Astrocyte (in vitro differentiated cells and primary cell): ENCODE results near the gene FAM110C.
"Not testable (repeated sequence)": the region's sequence is repeated elsewhere in the genome, so short reads cannot be mapped to it uniquely, and the experiment has no call there.

Source experiments
- CTCF ChIP-seq: IDR thresholded peaks from 2 replicates; pipeline ENCODE4 v1.5.1; 2011; ENCODE audit warnings: low read depth, mild to moderate bottlenecking, inconsistent platforms, low read length, moderate library complexity; ENCODE audit not compliant: insufficient read depth
- EZH2 ChIP-seq: IDR thresholded peaks from 2 replicates; pipeline ENCODE4 v1.6.1; 2012; ENCODE audit warnings: mild to moderate bottlenecking, low read length, inconsistent platforms; ENCODE audit not compliant: insufficient read depth

DNA sequence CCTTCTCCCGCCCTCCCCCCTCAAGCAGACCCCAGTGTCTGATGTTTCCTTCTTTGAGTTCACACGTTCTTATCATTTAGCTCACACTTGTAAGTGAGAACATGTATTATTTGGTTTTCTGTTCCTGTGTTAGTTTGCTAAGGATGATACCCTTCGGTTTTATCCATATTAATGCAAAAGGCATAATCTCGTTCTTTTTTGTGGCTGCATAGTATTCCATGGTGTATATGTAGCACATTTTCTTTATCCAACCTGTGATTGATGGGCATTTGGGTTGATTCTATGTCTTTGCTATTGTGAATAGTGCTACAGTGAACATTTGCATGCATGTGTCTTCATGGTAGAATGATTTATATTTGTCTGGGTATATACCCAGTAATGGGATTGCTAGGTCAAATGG is 24.1 kb downstream of the FAM110C start:
- TF ChIP-seq CTCF, EZH2: not testable (repeated sequence)
